ENCODE results near the gene TSPAN13.

Gene TSPAN13

DNA sequence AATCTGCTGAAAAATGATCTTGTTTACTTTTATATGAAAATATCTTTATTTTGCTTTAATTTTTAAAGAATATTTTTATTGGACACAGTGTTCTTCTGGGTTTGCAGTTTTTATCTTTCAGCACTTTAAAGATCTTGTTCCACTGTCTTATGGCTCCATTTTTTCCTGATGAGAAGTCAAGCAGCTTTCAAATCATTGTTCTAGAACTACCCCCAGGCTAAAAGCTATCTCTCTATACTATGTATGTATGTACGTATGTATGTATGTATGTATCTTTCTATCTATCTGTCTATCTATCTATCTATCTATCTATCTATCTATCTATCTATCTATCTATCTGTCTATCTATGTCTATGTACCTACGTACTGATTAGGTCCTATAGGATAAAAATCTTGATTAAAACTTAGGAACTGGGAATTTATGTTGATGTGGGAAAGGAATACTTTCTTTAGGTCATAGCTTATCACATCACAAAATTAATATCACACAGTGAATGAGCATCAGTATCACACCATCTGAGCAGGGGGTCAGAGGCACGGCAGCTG is 35.4 kb upstream of the TSPAN13 start:
- H3K27ac ChIP-seq: no peak overlapping the region
- TF ChIP-seq, protein P1, sequence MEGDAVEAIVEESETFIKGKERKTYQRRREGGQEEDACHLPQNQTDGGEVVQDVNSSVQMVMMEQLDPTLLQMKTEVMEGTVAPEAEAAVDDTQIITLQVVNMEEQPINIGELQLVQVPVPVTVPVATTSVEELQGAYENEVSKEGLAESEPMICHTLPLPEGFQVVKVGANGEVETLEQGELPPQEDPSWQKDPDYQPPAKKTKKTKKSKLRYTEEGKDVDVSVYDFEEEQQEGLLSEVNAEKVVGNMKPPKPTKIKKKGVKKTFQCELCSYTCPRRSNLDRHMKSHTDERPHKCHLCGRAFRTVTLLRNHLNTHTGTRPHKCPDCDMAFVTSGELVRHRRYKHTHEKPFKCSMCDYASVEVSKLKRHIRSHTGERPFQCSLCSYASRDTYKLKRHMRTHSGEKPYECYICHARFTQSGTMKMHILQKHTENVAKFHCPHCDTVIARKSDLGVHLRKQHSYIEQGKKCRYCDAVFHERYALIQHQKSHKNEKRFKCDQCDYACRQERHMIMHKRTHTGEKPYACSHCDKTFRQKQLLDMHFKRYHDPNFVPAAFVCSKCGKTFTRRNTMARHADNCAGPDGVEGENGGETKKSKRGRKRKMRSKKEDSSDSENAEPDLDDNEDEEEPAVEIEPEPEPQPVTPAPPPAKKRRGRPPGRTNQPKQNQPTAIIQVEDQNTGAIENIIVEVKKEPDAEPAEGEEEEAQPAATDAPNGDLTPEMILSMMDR (IDR thresholded peaks at IDR 0.05): no peak
- TF ChIP-seq ZFX (IDR thresholded peaks at IDR 0.05; ENCODE audit: borderline replicate concordance): no peak

DNA sequence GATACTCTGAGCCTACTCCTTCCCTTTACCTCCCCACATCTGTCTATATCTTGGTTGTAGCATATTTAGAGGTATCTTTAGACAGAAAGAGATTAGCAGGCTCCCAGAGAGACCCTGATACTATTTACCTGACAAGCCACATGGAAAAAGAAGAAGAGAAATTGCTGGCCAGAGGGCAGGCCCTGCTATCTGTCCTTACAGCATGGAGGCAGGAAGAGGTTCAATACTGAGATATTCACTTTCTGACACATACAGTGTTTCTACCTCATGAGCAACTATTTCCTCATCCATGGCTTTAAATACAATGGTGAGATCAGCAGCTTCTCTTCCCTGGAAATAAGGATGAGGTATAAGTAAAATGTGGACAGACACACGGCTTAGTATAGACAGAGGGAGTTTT is 33.9 kb upstream of the TSPAN13 start:
- TF ChIP-seq ZFX (IDR thresholded peaks at IDR 0.05; ENCODE audit: borderline replicate concordance): no peak
- TF ChIP-seq, protein P1 (IDR thresholded peaks at IDR 0.05): no peak
- no peak overlapping the region for H3K27ac ChIP-seq

DNA sequence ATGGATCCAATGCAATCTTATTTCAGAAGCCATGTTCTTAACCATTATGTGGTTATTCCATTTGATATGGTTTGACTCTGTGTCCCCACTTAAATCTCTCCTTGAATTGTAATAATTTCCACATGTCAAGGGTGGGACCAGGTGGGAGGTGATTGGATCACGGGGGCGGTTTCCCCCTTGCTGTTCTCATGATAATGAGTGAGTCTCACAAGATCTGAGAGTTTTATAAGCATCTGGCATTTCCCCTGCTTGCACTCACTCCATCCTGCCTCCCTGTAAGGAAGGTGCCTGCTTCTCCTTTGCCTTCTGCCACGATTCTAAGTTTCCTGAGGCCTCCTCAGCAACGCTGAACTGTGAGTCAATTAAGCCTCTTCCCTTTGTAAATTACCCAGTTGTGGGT is 32.0 kb upstream of the TSPAN13 start:
- no peak overlapping the region for H3K27ac ChIP-seq
- no peak for TF ChIP-seq ZFX (IDR thresholded peaks at IDR 0.05; ENCODE audit: borderline replicate concordance)
- TF ChIP-seq, protein P1 (IDR thresholded peaks at IDR 0.05): no peak

DNA sequence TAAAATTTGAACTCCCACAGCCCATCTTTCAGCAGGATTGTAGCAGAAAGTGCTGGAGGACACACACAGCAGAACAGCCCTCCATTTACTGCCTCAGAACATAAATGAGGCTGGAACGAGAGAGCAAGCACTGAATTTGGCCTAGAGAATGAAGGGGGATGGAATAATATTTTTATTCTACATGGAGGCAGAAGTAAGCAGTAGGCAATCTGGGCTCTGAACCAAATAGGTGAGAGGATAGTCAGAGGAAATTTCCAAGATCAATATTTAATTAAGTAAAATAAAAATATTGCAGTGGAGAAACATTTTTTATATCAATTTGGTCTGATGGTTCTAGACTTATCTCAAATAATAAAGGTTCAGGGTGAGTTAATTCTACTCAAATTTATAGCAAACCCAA is 29.2 kb upstream of the TSPAN13 start:
- no peak overlapping the region for H3K27ac ChIP-seq
- TF ChIP-seq ZFX (IDR thresholded peaks at IDR 0.05; ENCODE audit: borderline replicate concordance): no peak
- TF ChIP-seq, protein P1 (IDR thresholded peaks at IDR 0.05): no peak

DNA sequence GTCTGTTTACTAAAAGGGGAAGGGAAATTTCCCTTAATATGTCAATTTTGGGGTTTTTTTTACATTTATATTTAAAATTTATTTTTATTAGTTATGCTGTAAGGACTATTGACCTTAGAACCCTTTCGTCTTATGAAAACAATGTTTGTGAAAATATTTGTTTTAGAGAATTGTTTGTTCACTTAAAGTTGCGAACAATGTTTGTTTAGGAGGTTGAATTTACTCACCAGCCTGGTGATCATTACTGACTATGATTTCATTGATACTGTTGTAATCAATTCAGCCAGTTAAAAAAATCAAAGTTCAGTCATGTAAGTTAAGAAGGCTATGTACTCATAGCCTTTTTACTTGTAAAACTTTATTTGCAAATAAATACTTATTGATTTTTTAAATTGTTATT is 27.4 kb upstream of the TSPAN13 start:
- H3K27ac ChIP-seq: no peak overlapping the region
- TF ChIP-seq ZFX (IDR thresholded peaks at IDR 0.05; ENCODE audit: borderline replicate concordance): no peak

DNA sequence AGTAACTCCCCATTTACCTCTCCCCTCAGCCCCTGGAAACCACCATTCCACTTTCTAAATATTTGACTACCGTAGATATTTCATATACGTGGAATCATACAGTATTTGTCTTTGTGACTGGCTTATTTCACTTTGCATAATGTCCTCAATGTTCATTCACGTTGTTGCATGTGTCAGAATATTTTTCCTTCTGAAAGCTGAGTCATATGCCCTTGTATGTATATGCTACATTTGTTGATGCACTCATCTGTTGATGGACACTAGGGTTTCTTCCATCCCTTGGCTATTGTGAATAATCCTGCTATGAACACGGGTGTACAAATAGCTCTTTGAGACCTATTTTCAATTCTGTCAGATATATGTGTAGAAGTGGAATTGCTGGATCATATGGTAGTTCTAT is 25.8 kb upstream of the TSPAN13 start:
- H3K27ac ChIP-seq: no peak overlapping the region
- no peak for TF ChIP-seq ZFX (IDR thresholded peaks at IDR 0.05; ENCODE audit: borderline replicate concordance)

DNA sequence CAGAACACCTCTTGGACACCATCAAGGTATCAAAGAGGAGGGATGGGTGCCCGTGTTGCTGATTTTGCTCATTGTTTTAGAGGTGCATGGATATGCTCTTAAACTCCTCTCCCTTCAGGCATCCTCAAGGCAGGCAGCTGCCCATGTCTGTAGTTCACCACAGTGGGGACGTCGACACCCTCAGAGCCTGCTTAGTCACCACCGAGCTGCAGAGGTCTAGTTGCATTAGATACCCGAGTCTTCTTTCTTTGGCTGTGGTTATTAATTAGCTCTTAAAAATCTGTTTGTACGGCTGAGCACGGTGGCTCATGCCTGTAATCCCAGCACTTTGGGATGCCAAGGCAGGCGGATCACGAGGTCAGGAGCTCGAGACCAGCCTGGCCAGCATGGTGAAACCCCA is 24.7 kb upstream of the TSPAN13 start:
- no peak overlapping the region for H3K27ac ChIP-seq
- TF ChIP-seq, protein P1 (IDR thresholded peaks at IDR 0.05): no peak
- no peak for TF ChIP-seq ZFX (IDR thresholded peaks at IDR 0.05; ENCODE audit: borderline replicate concordance)

DNA sequence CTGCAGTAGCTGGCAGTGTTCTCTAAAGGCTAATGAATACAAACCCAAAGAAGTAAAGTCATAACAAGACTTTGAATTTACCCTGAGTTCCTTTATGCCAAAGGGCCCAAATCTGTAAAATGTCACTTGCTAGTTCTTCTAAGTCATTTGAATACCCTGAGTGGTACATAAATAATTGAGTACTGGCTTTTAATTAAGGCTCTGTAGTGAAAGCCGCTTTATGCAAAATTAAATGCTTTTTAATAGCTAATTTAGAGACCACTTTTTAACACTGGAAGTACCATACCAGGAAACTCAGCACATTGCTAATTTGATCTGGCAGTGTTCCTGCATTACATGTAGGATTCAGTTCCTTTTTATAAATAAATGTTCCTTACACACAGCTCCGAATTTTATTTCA is 24.0 kb upstream of the TSPAN13 start:
- no peak overlapping the region for H3K27ac ChIP-seq
- no peak for TF ChIP-seq ZFX (IDR thresholded peaks at IDR 0.05; ENCODE audit: borderline replicate concordance)
- TF ChIP-seq, protein P1 (IDR thresholded peaks at IDR 0.05): no peak
